OCI-LY7 (cell line): ENCODE results near the gene NDUFS8. TPM values are rescaled to one million over a fixed set of nuclear protein-coding genes. Genes with fewer than 3 reads are reported as not detected.

Source experiments
- BruUV-seq: library from RNA; stranded (reverse); fragments of 400-500 nt; replicated peaks from 2 replicates; lab custom pipeline; 2021; lab: Mats Ljungman, UMichigan
- CTCF ChIA-PET: fragments of 300-600 bp; sonication (Branson Sonifier 250); formaldehyde crosslinking; loops from one replicate; lab custom pipeline; 2022; ENCODE audit warnings: antibody characterized with exemption; ENCODE audit not compliant: unreplicated experiment; lab: Charles Lee
- POLR2A ChIA-PET: fragments of 300-600 bp; sonication (Branson Sonifier 250); formaldehyde crosslinking; loops from one replicate; lab custom pipeline; 2022; ENCODE audit warnings: antibody characterized with exemption; lab: Charles Lee
- DNase-seq: peaks from one replicate; pipeline ENCODE4 v3.0.0-alpha.2; 2015; ENCODE audit warnings: low spot score
- H2AFZ ChIP-seq: fragments of 200-600 bp; sonication (generic), shearing (Covaris generic); 2 replicates; pipeline ENCODE4 v1.6.1; 2014; ENCODE audit warnings: mild to moderate bottlenecking, antibody characterized with exemption, low read length, moderate library complexity
- H3K27ac ChIP-seq: fragments of 200-600 bp; sonication (generic); 2 replicates; pipeline ENCODE4 v1.5.1; 2014; ENCODE audit warnings: mixed run types, low read depth, mild to moderate bottlenecking, moderate library complexity, low read length, inconsistent platforms; ENCODE audit not compliant: poor library complexity, severe bottlenecking
- H3K36me3 ChIP-seq: fragments of 200-600 bp; sonication (generic); 2 replicates; pipeline ENCODE4 v1.6.1; 2014; ENCODE audit warnings: mild to moderate bottlenecking, antibody characterized with exemption, low read length, moderate library complexity, mixed read lengths; ENCODE audit not compliant: insufficient read depth
- H3K4me1 ChIP-seq: fragments of 200-600 bp; sonication (generic); 2 replicates; pipeline ENCODE4 v1.5.1; 2014; ENCODE audit warnings: mild to moderate bottlenecking, low read length; ENCODE audit not compliant: insufficient read depth, poor library complexity, severe bottlenecking
- H3K4me2 ChIP-seq: fragments of 200-600 bp; sonication (generic); 2 replicates; pipeline ENCODE4 v1.6.1; 2014; ENCODE audit warnings: mild to moderate bottlenecking, low read length
- H3K4me3 ChIP-seq: fragments of 200-600 bp; sonication (generic); 2 replicates; pipeline ENCODE4 v1.5.1; 2014; ENCODE audit warnings: mild to moderate bottlenecking, low read depth, low read length; ENCODE audit not compliant: poor library complexity, severe bottlenecking
- H3K79me2 ChIP-seq: fragments of 200-600 bp; sonication (generic); 2 replicates; pipeline ENCODE4 v1.6.1; 2016; ENCODE audit warnings: low read depth, mild to moderate bottlenecking, low read length, moderate library complexity, mixed read lengths; ENCODE audit not compliant: insufficient read depth
- H3K9me2 ChIP-seq: fragments of 200-600 bp; sonication (generic); 2 replicates; pipeline ENCODE4 v1.6.1; 2016; ENCODE audit warnings: mild to moderate bottlenecking, low read length, mixed read lengths; ENCODE audit not compliant: insufficient read depth
- H3K9me3 ChIP-seq: fragments of 200-600 bp; sonication (generic); 2 replicates; pipeline ENCODE4 v1.6.1; 2014; ENCODE audit warnings: mild to moderate bottlenecking, mixed run types, low read length, mixed read lengths
- H4K20me1 ChIP-seq: fragments of 200-600 bp; sonication (generic); 2 replicates; pipeline ENCODE4 v1.6.1; 2014; ENCODE audit warnings: mild to moderate bottlenecking, antibody characterized with exemption, low read length, moderate library complexity, mixed read lengths; ENCODE audit not compliant: insufficient read depth
- EZH2phosphoT487 ChIP-seq: fragments of 200-600 bp; sonication (generic); IDR thresholded peaks from 2 replicates; pipeline ENCODE4 v1.6.1; 2018; ENCODE audit warnings: low read depth, borderline replicate concordance, mild to moderate bottlenecking, mixed run types, antibody characterized with exemption, low read length, moderate library complexity, mixed read lengths
- intact Hi-C: fragments of 100-400 bp; cut with micrococcal nuclease; formaldehyde crosslinking; loops from one replicate; pipeline ENCODE4 v1.10.0; 2022; ENCODE audit not compliant: unreplicated experiment
- total RNA-seq, 2 experiments: library from RNA; depleted of rRNA in 1 of 2; stranded (reverse); fragments of >200 nt in 1 of 2; shearing (Covaris generic) in 1 of 2; gene quantifications; 2 replicates each; pipeline ENCODE4 v1.2.3, GENCODE V29; 2014 to 2022
- TF ChIP-seq, protein P1 (sequence below): fragments of 200-600 bp; sonication (generic); conservative IDR thresholded peaks from 2 replicates; pipeline ENCODE4 v1.5.1; 2014; ENCODE audit warnings: mild to moderate bottlenecking, antibody characterized with exemption, low read length, moderate library complexity, mixed read lengths

Gene NDUFS8
- total RNA-seq, 2 experiments from 2014 or later = 126 to 173 TPM

DNA sequence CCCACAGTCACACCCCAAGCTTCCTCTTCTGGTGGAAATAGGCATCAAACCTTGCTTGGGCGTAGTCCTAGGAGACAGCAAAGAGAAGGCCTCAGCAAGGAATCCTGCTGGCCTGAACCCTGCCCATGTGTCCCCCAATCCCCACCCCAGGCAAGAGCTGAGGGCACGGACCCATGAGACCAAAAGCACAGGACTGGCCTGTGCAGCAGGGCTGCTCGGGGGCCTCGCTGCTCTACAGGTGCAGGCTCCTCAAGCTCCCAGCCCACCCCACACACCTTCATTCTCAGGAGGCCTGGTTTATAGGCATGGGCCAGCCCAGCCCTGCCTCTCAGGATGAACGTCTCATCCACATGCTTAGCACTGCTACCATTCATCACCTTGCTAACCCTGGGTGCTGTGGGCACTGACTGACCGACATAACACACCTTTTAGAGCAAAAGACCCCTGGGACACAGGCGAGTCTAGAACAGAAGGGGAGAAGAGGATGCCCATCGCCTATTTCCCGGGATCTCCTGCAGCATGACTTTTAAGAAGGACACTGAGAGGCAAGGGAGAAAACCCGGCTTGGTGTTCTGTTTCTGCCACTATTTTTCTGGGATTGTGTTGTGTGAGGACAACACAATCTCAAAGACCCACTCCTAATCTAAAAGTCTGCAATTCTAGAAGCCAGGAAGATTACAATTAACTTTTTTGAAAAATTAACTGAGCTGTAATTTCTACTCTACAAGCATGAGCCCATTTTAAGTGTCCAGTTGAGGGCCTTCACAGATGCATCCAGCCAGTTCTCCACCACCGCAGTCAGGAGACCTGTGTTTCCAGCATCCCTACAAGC, 23.7 kb downstream of the NDUFS8 start:
- H3K27ac ChIP-seq = no peak overlapping the region
- no peaks in the 10 kb centered on the region for H4K20me1 ChIP-seq
- intact Hi-C loops = no loop called here
- ChIA-PET CTCF (no interaction called here), POLR2A (interaction anchor here (0.6 kb wide), 1 partner anchor 85 kb away, joined by 3 read pairs; no protein-coding TSS in a partner anchor)
- no peak overlapping the region for H3K4me2 ChIP-seq
- H2AFZ ChIP-seq = no peak overlapping the region
- DNase-seq = no peak
- no peaks in the 10 kb centered on the region for H3K9me3 ChIP-seq
- H3K4me1 ChIP-seq = no peaks in the 10 kb centered on the region
- H3K9me2 ChIP-seq = no peaks in the 10 kb centered on the region
- no TSS peak for BruUV-seq
- TF ChIP-seq, protein P1, sequence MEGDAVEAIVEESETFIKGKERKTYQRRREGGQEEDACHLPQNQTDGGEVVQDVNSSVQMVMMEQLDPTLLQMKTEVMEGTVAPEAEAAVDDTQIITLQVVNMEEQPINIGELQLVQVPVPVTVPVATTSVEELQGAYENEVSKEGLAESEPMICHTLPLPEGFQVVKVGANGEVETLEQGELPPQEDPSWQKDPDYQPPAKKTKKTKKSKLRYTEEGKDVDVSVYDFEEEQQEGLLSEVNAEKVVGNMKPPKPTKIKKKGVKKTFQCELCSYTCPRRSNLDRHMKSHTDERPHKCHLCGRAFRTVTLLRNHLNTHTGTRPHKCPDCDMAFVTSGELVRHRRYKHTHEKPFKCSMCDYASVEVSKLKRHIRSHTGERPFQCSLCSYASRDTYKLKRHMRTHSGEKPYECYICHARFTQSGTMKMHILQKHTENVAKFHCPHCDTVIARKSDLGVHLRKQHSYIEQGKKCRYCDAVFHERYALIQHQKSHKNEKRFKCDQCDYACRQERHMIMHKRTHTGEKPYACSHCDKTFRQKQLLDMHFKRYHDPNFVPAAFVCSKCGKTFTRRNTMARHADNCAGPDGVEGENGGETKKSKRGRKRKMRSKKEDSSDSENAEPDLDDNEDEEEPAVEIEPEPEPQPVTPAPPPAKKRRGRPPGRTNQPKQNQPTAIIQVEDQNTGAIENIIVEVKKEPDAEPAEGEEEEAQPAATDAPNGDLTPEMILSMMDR = no peak
- TF ChIP-seq EZH2phosphoT487 = no peak
- H3K36me3 ChIP-seq = peaks cover 60% of the 10 kb centered on the region
- H3K4me3 ChIP-seq = no peak overlapping the region
- no peaks in the 10 kb centered on the region for H3K79me2 ChIP-seq

DNA sequence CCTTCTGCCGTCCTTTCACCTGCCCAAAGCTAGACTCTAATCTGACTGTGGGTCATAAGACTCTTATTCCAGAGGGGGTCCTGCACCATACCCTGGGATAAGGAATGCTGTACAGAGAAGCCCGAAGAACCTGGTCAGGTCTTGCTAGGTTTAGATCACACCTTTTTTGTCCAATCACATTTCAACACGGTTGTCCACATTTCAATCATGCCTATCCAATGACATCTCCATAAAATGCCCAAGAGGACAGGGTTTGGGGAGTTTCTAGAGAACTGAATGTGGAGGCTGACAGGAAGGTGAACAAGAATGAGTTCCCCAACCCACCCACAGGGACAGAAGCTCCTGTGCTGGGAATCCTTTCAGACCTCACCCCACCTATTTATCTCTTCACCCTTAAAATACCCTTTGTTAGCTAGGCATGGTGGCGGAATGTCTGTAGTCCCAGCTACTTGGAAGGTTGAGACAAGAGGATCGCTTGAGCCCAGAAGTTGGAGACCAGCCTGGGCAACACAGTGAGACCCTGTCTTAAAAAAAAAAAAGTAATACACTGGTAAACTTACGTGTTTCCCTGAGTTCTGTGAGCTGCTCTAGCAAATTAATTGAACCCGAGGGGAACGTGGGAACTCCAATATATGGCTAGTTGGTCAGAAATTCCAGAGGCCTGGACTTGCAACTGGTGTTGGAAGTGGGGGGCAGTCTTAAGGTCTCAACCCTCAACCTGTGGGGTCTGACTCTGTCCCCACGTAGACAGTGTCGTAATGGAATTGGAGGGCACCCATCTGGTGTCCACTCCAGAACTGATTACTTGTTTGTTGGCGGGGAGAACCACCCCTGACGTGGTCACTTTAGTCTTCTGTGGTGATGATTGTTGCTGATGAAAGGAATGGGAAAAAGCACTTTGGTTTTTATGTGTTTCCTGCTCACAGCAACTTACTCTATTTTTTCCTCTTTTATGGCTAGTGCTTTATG, 26.1 kb downstream of the NDUFS8 start:
- ChIA-PET CTCF (no interaction called here), POLR2A (interaction anchor here (0.7 kb wide), 1 partner anchor 10 kb away, joined by 3 read pairs; no protein-coding TSS in a partner anchor)
- intact Hi-C loops = no loop called here
- Histone ChIP-seq H3K79me2 (no peaks in the 10 kb centered on the region), H3K4me3 (no peak overlapping the region), H3K9me3 (no peaks in the 10 kb centered on the region), H4K20me1 (no peaks in the 10 kb centered on the region), H3K4me1 (no peaks in the 10 kb centered on the region), H3K4me2 (no peak overlapping the region), H3K27ac (no peak overlapping the region), H3K36me3 (peaks cover 55% of the 10 kb centered on the region), H3K9me2 (no peaks in the 10 kb centered on the region), H2AFZ (no peak overlapping the region)
- no peak for DNase-seq
- no peak for TF ChIP-seq EZH2phosphoT487
- TF ChIP-seq, protein P1 = no peak
- no TSS peak for BruUV-seq
